Measurements from ENCODE around the gene KIFC1. TPM values are rescaled to one million over a fixed set of nuclear protein-coding genes. Genes with fewer than 3 reads are reported as not detected.

KIFC1 gene
- total RNA-seq, 1 experiment from 2014 or later, result 84.5 TPM

GRCh38 chr6:33445119-33445603 lies 53.5 kb downstream of the KIFC1 start:
- no peak overlapping the region for H3K27ac ChIP-seq
- no peak overlapping the region for H3K4me3 ChIP-seq
- H3K9me3 ChIP-seq (replicated peaks), result no peaks in the 10 kb centered on the region
- DNase-seq, result no peak
- H3K36me3 ChIP-seq, result no peaks in the 10 kb centered on the region
- H3K27me3 ChIP-seq, result no peaks in the 10 kb centered on the region
- H3K4me1 ChIP-seq, result no peaks in the 10 kb centered on the region

DNA sequence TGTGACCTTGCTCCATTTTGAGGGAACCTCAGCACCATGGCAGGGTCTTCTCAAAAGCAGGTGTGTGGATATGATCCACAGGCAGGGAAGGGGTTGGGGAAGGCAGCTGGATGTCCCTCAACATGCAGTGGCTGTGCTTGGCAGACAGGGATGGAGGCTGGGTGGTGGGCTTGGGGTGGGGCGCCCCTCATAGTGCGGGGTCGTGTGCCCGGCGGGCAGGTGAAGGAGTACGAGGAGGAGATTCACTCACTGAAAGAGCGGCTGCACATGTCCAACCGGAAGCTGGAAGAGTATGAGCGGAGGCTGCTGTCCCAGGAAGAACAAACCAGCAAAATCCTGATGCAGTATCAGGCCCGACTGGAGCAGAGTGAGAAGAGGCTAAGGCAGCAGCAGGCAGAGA lies 54.7 kb downstream of the KIFC1 start:
- no peaks in the 10 kb centered on the region for H3K9me3 ChIP-seq (replicated peaks)
- no peaks in the 10 kb centered on the region for H3K36me3 ChIP-seq
- H3K27me3 ChIP-seq, result no peaks in the 10 kb centered on the region
- no peaks in the 10 kb centered on the region for H3K4me1 ChIP-seq
- no peak overlapping the region for H3K27ac ChIP-seq
- DNase-seq, result no peak
- H3K4me3 ChIP-seq, result no peak overlapping the region

GRCh38 chr6:33450434-33450833 lies 58.8 kb downstream of the KIFC1 start:
- no peak overlapping the region for H3K4me3 ChIP-seq
- no peaks in the 10 kb centered on the region for H3K9me3 ChIP-seq (replicated peaks)
- no peaks in the 10 kb centered on the region for H3K4me1 ChIP-seq
- H3K36me3 ChIP-seq, result no peaks in the 10 kb centered on the region
- H3K27ac ChIP-seq, result no peak overlapping the region
- no peak for DNase-seq
- no peaks in the 10 kb centered on the region for H3K27me3 ChIP-seq

DNA sequence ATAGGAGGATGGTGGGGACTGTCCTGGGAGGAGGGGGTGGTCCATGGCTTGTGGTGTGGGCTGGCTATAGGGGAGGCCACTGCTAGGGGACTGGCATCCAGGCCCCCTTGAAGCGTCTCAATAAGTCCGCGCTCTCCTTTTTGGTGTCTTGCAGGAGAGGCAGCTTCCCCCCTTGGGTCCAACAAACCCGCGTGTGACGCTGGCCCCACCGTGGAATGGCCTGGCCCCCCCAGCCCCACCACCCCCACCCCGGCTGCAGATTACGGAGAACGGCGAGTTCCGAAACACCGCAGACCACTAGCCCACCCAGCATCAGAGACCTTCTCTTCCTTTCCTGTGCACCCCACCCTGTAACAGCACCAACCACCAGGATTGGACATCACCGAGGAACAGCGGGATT lies 60.0 kb downstream of the KIFC1 start:
- no peak overlapping the region for H3K4me3 ChIP-seq
- H3K27me3 ChIP-seq, result no peaks in the 10 kb centered on the region
- no peak for DNase-seq
- H3K9me3 ChIP-seq (replicated peaks), result no peaks in the 10 kb centered on the region
- H3K27ac ChIP-seq, result no peak overlapping the region
- H3K4me1 ChIP-seq, result no peaks in the 10 kb centered on the region
- peaks cover 6% of the 10 kb centered on the region; the same call in 1 of the 2 replicates for H3K36me3 ChIP-seq

DNA sequence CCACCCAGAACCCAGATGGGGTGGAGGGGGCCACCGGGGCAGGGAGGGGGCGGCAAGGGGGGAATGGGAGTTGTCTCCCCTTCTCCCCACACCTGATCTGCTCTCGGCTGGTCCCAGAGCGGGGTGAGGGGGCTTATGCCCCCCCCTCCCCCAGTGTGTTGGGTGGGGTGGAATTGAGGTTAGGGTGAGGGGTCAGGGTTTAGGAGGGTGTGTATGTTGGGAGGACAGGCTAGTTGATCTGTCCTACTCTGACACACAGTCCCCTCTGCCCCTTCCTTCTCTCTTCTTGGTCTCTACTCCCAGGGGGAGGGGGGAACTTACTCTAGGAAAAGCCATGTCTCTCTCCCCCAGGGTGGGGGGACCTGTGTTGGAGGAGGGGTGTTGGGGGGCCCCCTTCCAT lies 60.9 kb downstream of the KIFC1 start:
- peaks cover 11% of the 10 kb centered on the region; the same call in 1 of the 2 replicates for H3K36me3 ChIP-seq
- no peak overlapping the region for H3K27ac ChIP-seq
- H3K4me1 ChIP-seq, result no peaks in the 10 kb centered on the region
- no peak overlapping the region for H3K4me3 ChIP-seq
- DNase-seq, result no peak
- no peaks in the 10 kb centered on the region for H3K9me3 ChIP-seq (replicated peaks)
- no peaks in the 10 kb centered on the region for H3K27me3 ChIP-seq

- Histone ChIP-seq H3K36me3 (peaks cover 11% of the 10 kb centered on the region; the same call in 1 of the 2 replicates), H3K4me1 (no peaks in the 10 kb centered on the region), H3K4me3 (peak overlapping the region; percentile 68), H3K9me3 (replicated peaks) (no peaks in the 10 kb centered on the region), H3K27ac (no peak overlapping the region), H3K27me3 (no peaks in the 10 kb centered on the region)
- DNase-seq, result no peak
These were observed 61.9 kb downstream of the KIFC1 start for GRCh38 chr6:33453393-33454008.

DNA sequence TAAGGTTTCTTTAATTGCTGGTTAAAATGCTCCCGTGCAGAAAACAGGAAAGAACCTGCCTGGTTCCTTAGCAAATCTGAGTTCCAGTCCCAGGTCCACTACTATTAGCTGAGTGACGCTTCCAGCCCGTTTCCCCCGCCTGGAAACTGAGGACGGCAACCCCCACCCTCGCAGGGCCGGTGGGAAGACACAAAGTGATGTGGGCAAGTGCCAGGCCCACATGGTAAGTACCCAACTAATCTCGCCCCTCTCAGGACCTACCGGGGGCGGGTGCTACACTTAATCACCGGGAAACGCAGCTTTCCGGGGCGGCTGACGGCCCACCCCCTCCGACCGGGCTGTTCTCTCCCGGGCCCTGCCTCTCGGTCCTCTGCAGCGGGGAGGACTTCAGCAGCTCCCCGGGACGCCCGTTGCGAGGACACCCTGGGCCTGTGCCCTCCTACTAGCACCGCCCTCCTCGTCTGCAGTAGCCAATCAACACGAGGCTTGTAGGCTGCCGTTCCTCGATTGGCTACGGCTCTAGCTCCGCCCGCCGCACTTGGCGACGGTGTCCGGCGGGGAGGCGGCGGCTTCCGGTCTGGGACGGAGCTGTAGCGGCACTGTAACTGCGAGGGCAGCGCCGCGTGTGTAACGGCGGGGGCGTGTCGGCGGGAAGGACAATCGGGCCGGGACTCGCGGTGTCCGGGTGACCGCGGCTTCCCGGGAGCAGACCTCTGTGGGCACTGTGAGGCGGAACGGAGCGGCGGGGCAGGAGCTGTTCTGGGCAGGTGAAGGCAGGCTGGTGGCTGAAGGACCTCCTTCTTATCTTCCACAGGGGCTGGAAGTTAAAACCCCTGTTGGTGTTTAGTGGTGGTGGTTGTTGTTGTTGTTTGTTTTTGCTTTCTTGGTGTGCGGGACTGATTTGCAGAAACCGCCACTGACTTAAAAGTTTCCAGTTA lies 62.7 kb downstream of the KIFC1 start, which contains the start of gene ZBTB9:
ZBTB9 (plus strand) TSS at position 568 of the 938 bp plus-strand sequence. CDS start 525 bp downstream, outside the sequence.
- H3K4me3 ChIP-seq, result peak within 1 kb of the TSS; percentile 68
- no peaks in the 10 kb centered on the region for H3K9me3 ChIP-seq (replicated peaks)
- no peaks in the 10 kb centered on the region for H3K27me3 ChIP-seq
- no peaks in the 10 kb centered on the region for H3K4me1 ChIP-seq
- peaks cover 11% of the 10 kb centered on the region; the same call in 1 of the 2 replicates for H3K36me3 ChIP-seq
- DNase-seq, result peak; percentile 96 to 97
- H3K27ac ChIP-seq, result peak within 1 kb of the TSS; percentile 18; the same call in 1 of the 2 replicates

DNA sequence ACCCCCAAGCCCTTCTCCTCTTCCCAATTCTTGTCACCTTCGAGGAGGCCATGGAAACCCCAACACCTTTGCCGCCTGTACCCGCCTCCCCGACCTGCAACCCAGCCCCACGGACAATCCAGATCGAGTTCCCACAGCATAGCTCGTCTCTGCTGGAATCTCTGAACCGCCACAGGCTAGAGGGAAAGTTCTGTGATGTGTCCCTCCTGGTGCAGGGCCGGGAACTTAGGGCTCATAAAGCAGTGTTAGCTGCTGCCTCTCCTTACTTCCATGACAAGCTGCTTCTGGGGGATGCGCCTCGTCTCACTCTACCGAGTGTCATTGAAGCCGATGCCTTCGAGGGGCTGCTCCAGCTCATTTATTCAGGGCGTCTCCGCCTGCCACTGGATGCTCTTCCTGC lies 63.4 kb downstream of the KIFC1 start:
- H3K36me3 ChIP-seq, result peaks cover 11% of the 10 kb centered on the region; the same call in 1 of the 2 replicates
- H3K9me3 ChIP-seq (replicated peaks), result no peaks in the 10 kb centered on the region
- H3K4me1 ChIP-seq, result no peaks in the 10 kb centered on the region
- H3K4me3 ChIP-seq, result peak overlapping the region; percentile 68
- H3K27ac ChIP-seq, result no peak overlapping the region; the same call in 1 of the 2 replicates
- DNase-seq, result no peak
- no peaks in the 10 kb centered on the region for H3K27me3 ChIP-seq

GRCh38 chr6:33456156-33456555 lies 64.5 kb downstream of the KIFC1 start:
- H3K9me3 ChIP-seq (replicated peaks), result no peaks in the 10 kb centered on the region
- no peaks in the 10 kb centered on the region for H3K4me1 ChIP-seq
- H3K27me3 ChIP-seq, result no peaks in the 10 kb centered on the region
- peaks cover 11% of the 10 kb centered on the region; the same call in 1 of the 2 replicates for H3K36me3 ChIP-seq
- no peak overlapping the region for H3K27ac ChIP-seq
- no peak overlapping the region for H3K4me3 ChIP-seq
- DNase-seq, result no peak

- Histone ChIP-seq H3K27me3 (no peaks in the 10 kb centered on the region), H3K4me3 (no peak overlapping the region), H3K4me1 (no peaks in the 10 kb centered on the region), H3K9me3 (replicated peaks) (no peaks in the 10 kb centered on the region), H3K36me3 (peaks cover 11% of the 10 kb centered on the region; the same call in 1 of the 2 replicates), H3K27ac (no peak overlapping the region)
- DNase-seq, result no peak
These were observed 67.1 kb downstream of the KIFC1 start for GRCh38 chr6:33458676-33459075.

- Histone ChIP-seq H3K4me1 (no peaks in the 10 kb centered on the region), H3K9me3 (replicated peaks) (no peaks in the 10 kb centered on the region), H3K36me3 (peaks cover 11% of the 10 kb centered on the region; the same call in 1 of the 2 replicates), H3K27me3 (no peaks in the 10 kb centered on the region), H3K27ac (no peak overlapping the region), H3K4me3 (no peak overlapping the region)
- no peak for DNase-seq
These were observed 67.6 kb downstream of the KIFC1 start for GRCh38 chr6:33459226-33459625.

Other genes with a start within 250 kb of the KIFC1 start
- 3.8 and 4.0 TPM in 2 replicates for gene COL11A2, start 199.4 kb upstream of the KIFC1 start, total RNA-seq (2014; rRNA removed; shearing (Covaris generic))
- gene RXRB, start 191.2 kb upstream of the KIFC1 start, total RNA-seq (2014; rRNA removed; shearing (Covaris generic)), result 24.4 and 25.9 TPM in 2 replicates
- 71.8 and 75.1 TPM in 2 replicates for gene SLC39A7, start 191.0 kb upstream of the KIFC1 start, total RNA-seq (2014; rRNA removed; shearing (Covaris generic))
- 1.0 and 1.5 TPM in 2 replicates for gene HSD17B8, start 187.2 kb upstream of the KIFC1 start, total RNA-seq (2014; rRNA removed; shearing (Covaris generic))
- 14.9 and 16.4 TPM in 2 replicates for gene RING1, start 183.3 kb upstream of the KIFC1 start, total RNA-seq (2014; rRNA removed; shearing (Covaris generic))
- gene VPS52, start 119.9 kb upstream of the KIFC1 start, total RNA-seq (2014; rRNA removed; shearing (Covaris generic)), result 32.7 and 33.8 TPM in 2 replicates
- 5,924 and 6,385 TPM in 2 replicates for gene RPS18, start 119.7 kb upstream of the KIFC1 start, total RNA-seq (2014; rRNA removed; shearing (Covaris generic))
- gene B3GALT4, start 114.7 kb upstream of the KIFC1 start, total RNA-seq (2014; rRNA removed; shearing (Covaris generic)), result 0.84 and 0.95 TPM in 2 replicates
- 54.6 and 61.5 TPM in 2 replicates for gene WDR46, start 102.6 kb upstream of the KIFC1 start, total RNA-seq (2014; rRNA removed; shearing (Covaris generic))
- 102 and 104 TPM in 2 replicates for gene PFDN6, start 102.2 kb upstream of the KIFC1 start, total RNA-seq (2014; rRNA removed; shearing (Covaris generic))
- gene RGL2, start 92.9 kb upstream of the KIFC1 start, total RNA-seq (2014; rRNA removed; shearing (Covaris generic)), result 14.3 and 20.9 TPM in 2 replicates
- 15.4 and 16.2 TPM in 2 replicates for gene TAPBP, start 77.7 kb upstream of the KIFC1 start, total RNA-seq (2014; rRNA removed; shearing (Covaris generic))
- 7.1 and 9.6 TPM in 2 replicates for gene ZBTB22, start 74.1 kb upstream of the KIFC1 start, total RNA-seq (2014; rRNA removed; shearing (Covaris generic))
- gene DAXX, start 68.9 kb upstream of the KIFC1 start, total RNA-seq (2014; rRNA removed; shearing (Covaris generic)), result 52.9 and 55.2 TPM in 2 replicates
- gene PHF1, start 19.2 kb downstream of the KIFC1 start, total RNA-seq (2014; rRNA removed; shearing (Covaris generic)), result 21.8 and 25.5 TPM in 2 replicates
- gene CUTA, start 26.3 kb downstream of the KIFC1 start, total RNA-seq (2014; rRNA removed; shearing (Covaris generic)), result 181 and 210 TPM in 2 replicates
- gene SYNGAP1, start 28.2 kb downstream of the KIFC1 start, total RNA-seq (2014; rRNA removed; shearing (Covaris generic)), result 1.8 and 2.5 TPM in 2 replicates
- 9.0 and 11.4 TPM in 2 replicates for gene ZBTB9, start 62.8 kb downstream of the KIFC1 start, total RNA-seq (2014; rRNA removed; shearing (Covaris generic))
- gene BAK1, start 188.5 kb downstream of the KIFC1 start, total RNA-seq (2014; rRNA removed; shearing (Covaris generic)), result 22.5 and 24.0 TPM in 2 replicates
- gene ITPR3, start 229.5 kb downstream of the KIFC1 start, total RNA-seq (2014; rRNA removed; shearing (Covaris generic)), result 2.6 and 2.9 TPM in 2 replicates

Measured in SJCRH30 (cell line).